CD4-positive, alpha-beta T cell (primary cell): Measurements from ENCODE around the gene OPRM1. TPM values are rescaled to one million over a fixed set of nuclear protein-coding genes. Genes with fewer than 3 reads are reported as not detected.

ENCODE experiments used
- ATAC-seq: fragments of 200-7000 bp; cut with Tn5 transposase; one replicate; pipeline ENCODE4 v1.10.0; 2022; ENCODE audit warnings: mild to moderate bottlenecking; ENCODE audit not compliant: poor library complexity
- CTCF ChIA-PET: fragments of 350-600 bp; sonication (Branson Sonifier 250); formaldehyde crosslinking; loops from one replicate; lab custom pipeline; 2021; ENCODE audit warnings: antibody characterized with exemption, inconsistent platforms; lab: Charles Lee
- POLR2A ChIA-PET: fragments of 350-600 bp; sonication (Branson Sonifier 250); formaldehyde crosslinking; loops from one replicate; lab custom pipeline; 2021; ENCODE audit warnings: antibody characterized with exemption, inconsistent platforms; lab: Charles Lee
- DNase-seq, 14 experiments: peaks; one replicate each; pipeline ENCODE4 v3.0.0-alpha.2; 2013 to 2020; ENCODE audit warnings: mixed read lengths in 2 of 14
- H3K27ac ChIP-seq, 2 donors: one replicate each; pipeline versions ENCODE4 v1.5.1 to v1.7.0; 2013; ENCODE audit warnings: low read length in 2 of 2, low read depth in 1 of 2, mild to moderate bottlenecking in 1 of 2
- H3K27me3 ChIP-seq, 2 experiments: 1 replicate in 1 of 2; 2 replicates in 1 of 2; pipeline versions ENCODE4 v1.6.1 to v1.7.0; 2013; ENCODE audit warnings: low read length in 2 of 2, control low read depth in 1 of 2, mild to moderate bottlenecking in 1 of 2, moderate library complexity in 1 of 2; ENCODE audit not compliant: insufficient read depth in 2 of 2, control insufficient read depth in 1 of 2
- H3K36me3 ChIP-seq: one replicate; pipeline ENCODE4 v1.6.1; 2013; ENCODE audit warnings: low read length, control low read depth; ENCODE audit not compliant: insufficient read depth
- H3K4me1 ChIP-seq: one replicate; pipeline ENCODE4 v1.6.1; 2013; ENCODE audit warnings: low read length, control low read depth; ENCODE audit not compliant: insufficient read depth
- H3K4me3 ChIP-seq: one replicate; pipeline ENCODE4 v1.5.1; 2013; ENCODE audit warnings: mild to moderate bottlenecking, low read length, moderate library complexity
- H3K9me3 ChIP-seq, 2 experiments: 1 replicate in 1 of 2; 2 replicates in 1 of 2; pipeline versions ENCODE4 v1.6.1 to v1.7.0; 2013; ENCODE audit warnings: low read length in 2 of 2, mild to moderate bottlenecking in 2 of 2, control low read depth in 1 of 2, moderate library complexity in 1 of 2; ENCODE audit not compliant: control insufficient read depth in 1 of 2, insufficient read depth in 1 of 2
- H3K27ac Mint-ChIP-seq: one replicate; pipeline ENCODE4 v1.8.0; 2020; ENCODE audit warnings: mixed read lengths
- H3K27me3 Mint-ChIP-seq: one replicate; pipeline ENCODE4 v1.8.0; 2021; ENCODE audit warnings: mixed read lengths
- H3K36me3 Mint-ChIP-seq: one replicate; pipeline ENCODE4 v1.8.0; 2021; ENCODE audit warnings: low read depth, mixed read lengths
- H3K4me1 Mint-ChIP-seq: one replicate; pipeline ENCODE4 v1.8.0; 2021; ENCODE audit warnings: low read depth, mixed read lengths
- H3K4me3 Mint-ChIP-seq: one replicate; pipeline ENCODE4 v1.8.0; 2020; ENCODE audit warnings: mild to moderate bottlenecking, mixed read lengths
- H3K9me3 Mint-ChIP-seq: one replicate; pipeline ENCODE4 v1.8.0; 2020; ENCODE audit warnings: mixed read lengths
- CTCF ChIP-seq: fragments of 200-600 bp; IDR thresholded peaks from one replicate; pipeline ENCODE4 v1.8.0; 2022; ENCODE audit warnings: antibody characterized with exemption, mild to moderate bottlenecking
- intact Hi-C, 2 experiments: fragments of 100-400 bp; cut with DNase I in 1 of 2; cut with micrococcal nuclease in 1 of 2; formaldehyde crosslinking; loops; one replicate each; pipeline versions ENCODE4 v1.15.1 to v1.9.0; 2023 to 2025; cut with DNase I, micrococcal nuclease
- total RNA-seq, 174 experiments: library from RNA in 2 of 174; stranded (reverse) in 2 of 174; gene quantifications; one replicate each; pipeline ENCODE4 v1.2.3 and lab custom pipeline; 2021 to 2026

OPRM1 gene
- total RNA-seq, 2 experiments from 2014 or later = not detected

- DNase-seq (no peak), ATAC-seq (no peak)
- intact Hi-C loops = no loop called here
- no peak overlapping the region for H3K4me3 ChIP-seq
- no peaks in the 10 kb centered on the region for H3K36me3 ChIP-seq
- TF ChIP-seq CTCF = no peak
- H3K27me3 Mint-ChIP-seq = no peaks in the 10 kb centered on the region
- no peak overlapping the region for H3K27ac Mint-ChIP-seq
- no peaks in the 10 kb centered on the region for H3K9me3 Mint-ChIP-seq
- no peak overlapping the region for H3K4me3 Mint-ChIP-seq
- peaks cover 6% of the 10 kb centered on the region for H3K4me1 Mint-ChIP-seq
- CTCF ChIA-PET = no interaction called here
- no peaks in the 10 kb centered on the region for H3K36me3 Mint-ChIP-seq
- H3K4me1 ChIP-seq = no peaks in the 10 kb centered on the region
- H3K9me3 ChIP-seq = no peaks in the 10 kb centered on the region
- no peaks in the 10 kb centered on the region for H3K27me3 ChIP-seq
- POLR2A ChIA-PET = no interaction called here
- no peak overlapping the region for H3K27ac ChIP-seq
Measured at GRCh38 chr6:154143753-154144152, 104.7 kb downstream of the OPRM1 start.

DNA sequence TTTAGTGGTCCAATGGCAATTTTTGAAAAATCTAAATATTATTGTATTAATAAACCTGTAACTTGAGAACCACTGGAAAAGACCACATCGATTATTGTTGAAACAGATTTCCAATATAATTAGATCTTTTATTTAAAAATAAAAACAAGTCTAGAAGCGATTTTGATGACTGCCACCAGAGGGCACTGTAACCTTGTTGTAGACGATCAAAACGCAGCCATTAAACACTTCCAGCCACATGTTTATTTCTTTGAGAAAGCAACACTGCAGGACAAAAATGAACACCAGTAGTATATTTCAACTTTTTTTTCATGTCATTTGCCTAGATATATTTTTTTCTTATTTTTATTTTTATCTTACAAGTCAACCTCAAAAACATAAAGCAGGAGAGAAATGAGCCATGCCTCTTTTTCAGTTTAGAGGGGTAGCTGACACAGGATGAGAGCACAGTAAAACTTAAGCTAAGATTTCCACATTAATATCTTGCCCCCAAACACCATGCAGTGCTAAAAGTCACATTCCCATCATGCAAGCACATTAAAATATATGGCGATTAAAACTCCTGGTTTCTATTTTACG, 115.4 kb downstream of the OPRM1 start:
- peaks cover 8% of the 10 kb centered on the region for H3K36me3 ChIP-seq
- Mint-ChIP-seq H3K36me3 (peaks cover 13% of the 10 kb centered on the region), H3K9me3 (no peaks in the 10 kb centered on the region), H3K4me1 (peaks cover 55% of the 10 kb centered on the region), H3K27ac (peak overlapping the region; percentile 93), H3K4me3 (no peak overlapping the region), H3K27me3 (no peaks in the 10 kb centered on the region)
- intact Hi-C loops = loop anchor here (1.0 to 10.0 kb wide), 6 partner anchors 123 to 651 kb away; no protein-coding TSS in a partner anchor
- ATAC-seq = no peak
- peak; percentile 40 to 89 (median 56) for DNase-seq
- ChIA-PET POLR2A (interaction anchor here (1.1 to 3.6 kb wide), 2 partner anchors 120 to 123 kb away, joined by 3 to 18 read pairs; no protein-coding TSS in a partner anchor), CTCF (interaction anchor here (1.3 to 10.5 kb wide), 5 partner anchors 11 to 217 kb away, joined by 4 to 117 read pairs (median 4); no protein-coding TSS in a partner anchor)
- no peaks in the 10 kb centered on the region for H3K9me3 ChIP-seq
- H3K27me3 ChIP-seq = no peaks in the 10 kb centered on the region
- H3K27ac ChIP-seq = peak overlapping the region in 1 of 2 donors; percentile 9
- H3K4me1 ChIP-seq = peaks cover 33% of the 10 kb centered on the region
- no peak overlapping the region for H3K4me3 ChIP-seq
- peak; percentile 92 for TF ChIP-seq CTCF

DNA sequence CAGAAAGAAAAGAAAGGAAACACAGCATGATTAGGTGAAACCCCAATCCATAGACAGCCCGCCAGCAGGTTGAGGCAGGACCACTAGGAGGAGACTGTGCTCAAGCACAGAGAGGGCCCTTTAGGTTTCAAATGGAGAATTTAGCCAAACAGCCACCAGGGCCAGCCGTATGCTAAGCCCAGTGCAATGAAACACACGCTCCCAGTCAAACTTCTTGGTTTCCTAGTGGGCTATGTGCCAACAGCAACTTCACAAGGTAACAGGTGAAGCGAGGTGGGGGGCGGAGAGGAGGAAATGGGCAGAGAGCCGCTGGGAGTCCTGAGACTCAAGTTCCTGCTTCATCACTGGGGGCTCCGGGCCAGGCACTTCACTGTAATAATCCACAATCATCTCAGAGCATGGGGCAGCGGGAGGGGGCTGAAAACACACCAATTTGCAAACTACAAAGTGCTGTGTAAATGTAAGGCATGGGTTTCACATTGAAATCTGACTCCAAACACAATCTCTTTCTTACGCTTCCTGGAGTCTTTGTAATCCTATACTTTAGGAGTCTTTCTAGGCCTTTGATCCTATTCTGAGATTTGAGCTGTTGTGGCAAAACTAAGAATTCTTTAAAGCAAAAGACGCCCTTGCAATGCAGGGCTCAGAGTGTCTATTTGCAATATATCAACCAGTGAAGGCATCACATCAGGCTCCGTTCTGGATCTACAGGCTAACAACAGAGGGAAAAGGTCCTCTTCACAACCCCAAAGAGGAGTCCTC, 117.3 kb downstream of the OPRM1 start:
- Mint-ChIP-seq H3K4me1 (peaks cover 68% of the 10 kb centered on the region), H3K4me3 (peak overlapping the region; percentile 80), H3K27ac (peak overlapping the region; percentile 93), H3K36me3 (peaks cover 26% of the 10 kb centered on the region), H3K27me3 (no peaks in the 10 kb centered on the region), H3K9me3 (no peaks in the 10 kb centered on the region)
- Histone ChIP-seq H3K36me3 (peaks cover 15% of the 10 kb centered on the region), H3K27me3 (no peaks in the 10 kb centered on the region), H3K27ac (peak overlapping the region; percentile 75 to 77), H3K9me3 (no peaks in the 10 kb centered on the region), H3K4me3 (peak overlapping the region; percentile 44), H3K4me1 (peaks cover 33% of the 10 kb centered on the region)
- DNase-seq (peak; percentile 36 to 84 (median 58)), ATAC-seq (peak; percentile 93)
- intact Hi-C loops = loop anchor here (2.0 to 10.0 kb wide), 2 partner anchors 518 to 648 kb away; no protein-coding TSS in a partner anchor
- TF ChIP-seq CTCF = peak; percentile 78
- ChIA-PET CTCF (interaction anchor here (1.7 to 10.5 kb wide), 2 partner anchors 89 to 120 kb away, joined by 6 to 117 read pairs; no protein-coding TSS in a partner anchor), POLR2A (interaction anchor here (0.6 to 3.4 kb wide), 7 partner anchors 88 to 212 kb away, joined by 3 to 25 read pairs (median 6); no protein-coding TSS in a partner anchor)
